A673 (cell line): ENCODE results near the gene ID3. TPM values are rescaled to one million over a fixed set of nuclear protein-coding genes. Genes with fewer than 3 reads are reported as not detected.

Experiments used
- BruUV-seq: library from RNA; stranded (reverse); fragments of 400-500 nt; replicated peaks from 2 replicates; lab custom pipeline; 2021; lab: Mats Ljungman, UMichigan
- CTCF ChIA-PET: fragments of 300-600 bp; sonication (Branson Sonifier 250); formaldehyde crosslinking; loops from one replicate; lab custom pipeline; 2022; ENCODE audit warnings: antibody characterized with exemption; lab: Charles Lee
- POLR2A ChIA-PET: fragments of 300-600 bp; sonication (Branson Sonifier 250); formaldehyde crosslinking; loops from one replicate; lab custom pipeline; 2022; ENCODE audit warnings: antibody characterized with exemption; ENCODE audit not compliant: low non-redundant PET; lab: Charles Lee
- DNase-seq: peaks from one replicate; pipeline ENCODE4 v3.0.0-alpha.2; 2015; ENCODE audit warnings: low spot score
- H3K27ac ChIP-seq: fragments of 200-600 bp; sonication (generic); 2 replicates; pipeline ENCODE4 v1.5.1; 2016; ENCODE audit warnings: mixed run types, low read depth, mild to moderate bottlenecking, mixed read lengths, antibody characterized with exemption, low read length; ENCODE audit not compliant: poor library complexity, severe bottlenecking
- H3K27me3 ChIP-seq: fragments of 200-600 bp; sonication (generic); replicated peaks from 2 replicates; pipeline ENCODE4 v1.6.1; 2017; ENCODE audit warnings: mixed run types, low read depth, mild to moderate bottlenecking, mixed read lengths, antibody characterized with exemption, low read length; ENCODE audit not compliant: insufficient read depth, poor library complexity
- H3K36me3 ChIP-seq: fragments of 200-600 bp; sonication (generic); 2 replicates; pipeline ENCODE4 v1.6.1; 2016; ENCODE audit warnings: mixed run types, mild to moderate bottlenecking, mixed read lengths, antibody characterized with exemption, low read length; ENCODE audit not compliant: insufficient read depth, poor library complexity, severe bottlenecking
- H3K4me1 ChIP-seq: fragments of 200-600 bp; sonication (generic); 2 replicates; pipeline ENCODE4 v1.6.1; 2017; ENCODE audit warnings: mixed run types, mild to moderate bottlenecking, mixed read lengths, antibody characterized with exemption, low read length; ENCODE audit not compliant: insufficient read depth, poor library complexity, severe bottlenecking
- H3K4me3 ChIP-seq: fragments of 200-600 bp; sonication (generic); 2 replicates; pipeline ENCODE4 v1.5.1; 2016; ENCODE audit warnings: low read depth, mixed run types, mild to moderate bottlenecking, mixed read lengths, low read length; ENCODE audit not compliant: poor library complexity, severe bottlenecking
- H3K9me3 ChIP-seq: fragments of 200-600 bp; sonication (generic); 2 replicates; pipeline ENCODE4 v1.6.1; 2016; ENCODE audit warnings: mixed run types, low read depth, mild to moderate bottlenecking, mixed read lengths, antibody characterized with exemption, low read length; ENCODE audit not compliant: poor library complexity, severe bottlenecking
- CTCF ChIP-seq: fragments of 300-800, 200-600 bp; sonication (generic); conservative IDR thresholded peaks from 2 replicates; pipeline ENCODE4 v1.5.1; 2017; ENCODE audit warnings: low read depth, mild to moderate bottlenecking, antibody characterized with exemption, low read length, moderate library complexity, mixed read lengths
- EZH2 ChIP-seq: fragments of 200-600 bp; sonication (generic); IDR thresholded peaks from 2 replicates; pipeline ENCODE4 v1.6.1; 2017; ENCODE audit warnings: borderline replicate concordance, low read depth, mild to moderate bottlenecking, mixed read lengths, antibody characterized with exemption, low read length; ENCODE audit not compliant: poor library complexity, severe bottlenecking
- intact Hi-C: fragments of 100-400 bp; cut with micrococcal nuclease; formaldehyde crosslinking; loops from one replicate; pipeline ENCODE4 v1.10.0; 2022; ENCODE audit not compliant: unreplicated experiment
- total RNA-seq: library from RNA; stranded (reverse); gene quantifications from 2 replicates; pipeline ENCODE4 v1.2.3, GENCODE V29; 2021

ID3 gene
- total RNA-seq, 1 experiment from 2014 or later: 140 TPM

GRCh38 chr1:23563755-23564374, 4.6 kb upstream of the ID3 start:
- H3K4me1 ChIP-seq: peaks cover 50% of the 10 kb centered on the region
- intact Hi-C loops: no loop called here
- POLR2A ChIA-PET: no interaction called here

GRCh38 chr1:23563003-23563402, 3.7 kb upstream of the ID3 start:
- CTCF ChIA-PET: interaction anchor here (0.6 kb wide), 1 partner anchor 56 kb away, joined by 3 read pairs; no protein-coding TSS in a partner anchor
- intact Hi-C loops: no loop called here
- Histone ChIP-seq H3K36me3 (peaks cover 2% of the 10 kb centered on the region), H3K4me1 (peaks cover 44% of the 10 kb centered on the region), H3K27ac (peak overlapping the region; percentile 99), H3K4me3 (no peak overlapping the region), H3K9me3 (no peaks in the 10 kb centered on the region), H3K27me3 (no peaks in the 10 kb centered on the region)
- no peak for DNase-seq
- BruUV-seq: TSS peak; percentile 92
- POLR2A ChIA-PET: no interaction called here
- TF ChIP-seq EZH2 (no peak), CTCF (no peak)

More at GRCh38 chr1:23563755-23564374, 4.6 kb upstream of the ID3 start:
- no peaks in the 10 kb centered on the region for H3K9me3 ChIP-seq
- H3K27ac ChIP-seq: peak overlapping the region; percentile 52
- H3K36me3 ChIP-seq: no peaks in the 10 kb centered on the region
- H3K27me3 ChIP-seq: no peaks in the 10 kb centered on the region
- no peak overlapping the region for H3K4me3 ChIP-seq
- no peak for DNase-seq
- no TSS peak for BruUV-seq
- CTCF ChIA-PET: interaction anchor here (0.6 to 1.2 kb wide), 3 partner anchors 56 to 73 kb away, joined by 3 to 5 read pairs (median 4); no protein-coding TSS in a partner anchor
- TF ChIP-seq EZH2 (no peak), CTCF (no peak)

GRCh38 chr1:23562137-23562876, 3.0 kb upstream of the ID3 start:
- intact Hi-C loops: no loop called here
- Histone ChIP-seq H3K4me1 (peaks cover 48% of the 10 kb centered on the region), H3K36me3 (peaks cover 9% of the 10 kb centered on the region), H3K27ac (peak overlapping the region; percentile 99), H3K27me3 (no peaks in the 10 kb centered on the region), H3K4me3 (peak overlapping the region; percentile 26), H3K9me3 (no peaks in the 10 kb centered on the region)
- POLR2A ChIA-PET: no interaction called here
- DNase-seq: peak; percentile 98
- no TSS peak for BruUV-seq
- TF ChIP-seq CTCF (no peak), EZH2 (no peak)
- CTCF ChIA-PET: interaction anchor here (0.5 to 1.2 kb wide), 2 partner anchors 21 to 75 kb away, joined by 3 to 6 read pairs; no protein-coding TSS in a partner anchor
